Adrenal gland (tissue), 5 donors: ENCODE measurements around the gene STK39.

Source experiments
- CTCF ChIP-seq, 6 experiments: fragments of 450-650 bp in 4 of 6; fragments of 200-600 bp in 2 of 6; sonication (generic) in 1 of 6; IDR thresholded peaks; 1 replicate in 5 of 6; 2 replicates in 1 of 6; pipeline versions ENCODE4 v1.5.1 to v1.8.0; 2016 to 2021; ENCODE audit warnings: antibody characterized with exemption in 6 of 6, mild to moderate bottlenecking in 2 of 6, moderate library complexity in 1 of 6
- POLR2A ChIP-seq, 2 donors: fragments of 450-650 bp; IDR thresholded peaks; one replicate each; pipeline ENCODE4 v1.6.1; 2017; ENCODE audit warnings: antibody characterized with exemption in 2 of 2, mild to moderate bottlenecking in 2 of 2, moderate library complexity in 1 of 2
- donor health status: DM: no; HTN: no; CAD: no.

- TF ChIP-seq CTCF (IDR thresholded peaks at IDR 0.05) (no peak), POLR2A (IDR thresholded peaks at IDR 0.05) (no peak)
These were observed 45.7 kb downstream of the STK39 start for GRCh38 chr2:168201584-168202116.
